HG03066 (cell line): ENCODE measurements around the gene RAB5IF.
"Not testable (repeated sequence)": the region's sequence is repeated elsewhere in the genome, so short reads cannot be mapped to it uniquely, and the experiment has no call there.

Experiments
- ATAC-seq: cut with Tn5 transposase; IDR thresholded peaks from one replicate; pipeline ENCODE4 v1.9.1; 2021; ENCODE audit warnings: low read depth; ENCODE audit not compliant: unreplicated experiment

RAB5IF gene

DNA sequence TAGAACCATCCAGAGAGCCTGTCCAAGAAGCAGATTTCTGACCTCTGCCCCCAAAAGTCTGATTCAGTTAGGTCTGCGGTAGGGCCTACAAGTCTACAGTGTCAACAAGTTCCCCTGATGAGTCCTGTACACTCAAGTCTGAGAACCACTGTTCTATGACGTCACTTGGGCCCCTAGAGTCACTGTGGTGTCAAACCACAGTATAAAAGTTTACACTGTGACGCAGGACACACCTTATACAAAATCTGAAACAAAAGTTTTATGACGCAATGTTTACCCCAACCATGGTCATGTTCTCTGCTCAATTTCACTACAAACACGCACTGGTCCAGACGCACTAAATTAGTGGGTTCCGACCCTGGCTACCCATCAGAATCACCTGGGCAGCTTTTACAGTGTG lies 22.5 kb downstream of the RAB5IF start:
- no peak for ATAC-seq

DNA sequence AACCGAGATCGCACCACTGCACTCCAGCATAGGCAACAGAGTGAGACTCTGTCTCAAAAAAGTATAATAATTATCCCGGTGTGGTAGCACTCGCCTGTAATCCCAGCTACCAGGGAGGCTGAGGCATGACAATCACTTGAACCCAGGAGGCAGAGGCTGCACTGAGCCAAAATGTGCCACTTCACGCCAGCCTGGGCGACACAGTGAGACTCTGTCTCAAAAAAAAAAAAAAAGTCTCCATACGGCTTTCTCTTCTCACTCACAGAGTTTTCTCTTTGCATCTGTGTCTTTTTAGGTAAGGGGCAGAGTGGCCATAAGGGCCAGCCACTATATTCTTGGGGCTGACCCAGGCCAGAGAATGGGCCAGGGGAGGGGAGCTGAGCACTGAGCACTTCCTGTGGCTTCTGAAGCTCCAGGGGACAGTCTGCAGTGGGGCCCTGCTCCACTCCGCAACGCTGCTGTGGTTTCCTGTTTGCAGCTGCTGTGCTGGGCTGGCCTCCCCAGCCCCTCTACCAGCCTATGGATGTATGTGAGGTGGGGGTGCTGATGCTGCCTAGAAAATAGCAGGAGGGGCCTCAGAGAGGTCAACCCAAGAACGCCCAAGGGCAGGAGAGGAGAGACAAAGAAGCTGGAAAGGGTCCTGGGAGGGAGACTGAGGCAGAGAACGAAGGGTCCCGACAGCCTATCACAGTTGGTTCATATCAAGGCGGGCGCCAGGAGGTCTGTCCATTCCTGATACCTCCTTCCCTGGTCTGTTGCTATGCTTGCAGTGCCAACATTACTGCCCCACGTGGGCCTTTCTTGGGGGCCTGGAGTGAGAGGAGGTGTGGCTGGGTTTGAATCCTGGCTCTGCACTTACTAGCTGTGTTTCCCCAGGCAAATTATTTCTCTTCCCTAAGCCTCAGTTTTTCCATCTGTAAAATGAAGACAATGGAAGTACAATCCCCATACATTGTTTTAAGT lies 24.4 kb downstream of the RAB5IF start:
- no peak for ATAC-seq

DNA sequence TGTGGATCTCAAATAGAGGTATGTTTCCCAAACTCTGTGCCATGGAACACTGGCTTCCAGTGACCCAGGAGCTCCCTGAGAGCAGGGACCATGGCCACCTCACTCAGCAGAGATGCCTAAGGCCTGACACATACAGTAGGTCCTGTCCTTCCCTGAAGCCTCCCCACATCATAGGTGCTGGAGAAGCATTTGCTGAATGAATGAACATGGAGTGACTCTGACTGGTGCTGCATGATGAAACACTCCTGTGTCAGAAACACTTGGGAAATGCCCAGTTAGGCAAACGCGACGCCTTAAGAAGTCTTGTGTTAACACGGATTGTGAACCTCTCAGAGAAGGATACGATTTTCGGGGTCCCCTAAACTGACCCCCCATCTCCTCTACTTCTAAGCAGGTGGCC lies 26.1 kb downstream of the RAB5IF start:
- no peak for ATAC-seq

DNA sequence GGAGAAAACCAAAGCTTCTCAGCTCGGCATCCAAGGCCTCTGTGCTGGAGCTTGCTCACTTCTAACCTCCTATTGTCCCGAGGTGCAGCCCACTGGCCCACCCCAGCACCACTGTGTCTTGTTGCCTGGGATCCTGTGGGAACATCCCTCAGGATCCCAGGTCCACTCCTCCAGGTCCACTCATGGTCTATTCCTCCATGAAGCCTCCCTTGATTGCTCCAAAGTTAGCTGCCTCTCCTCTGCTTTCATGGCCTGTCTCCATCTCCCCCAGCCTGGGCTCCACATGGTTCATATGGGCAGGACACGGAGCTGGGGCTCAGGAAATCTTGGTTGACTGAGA lies 26.5 kb downstream of the RAB5IF start:
- no peak for ATAC-seq

DNA sequence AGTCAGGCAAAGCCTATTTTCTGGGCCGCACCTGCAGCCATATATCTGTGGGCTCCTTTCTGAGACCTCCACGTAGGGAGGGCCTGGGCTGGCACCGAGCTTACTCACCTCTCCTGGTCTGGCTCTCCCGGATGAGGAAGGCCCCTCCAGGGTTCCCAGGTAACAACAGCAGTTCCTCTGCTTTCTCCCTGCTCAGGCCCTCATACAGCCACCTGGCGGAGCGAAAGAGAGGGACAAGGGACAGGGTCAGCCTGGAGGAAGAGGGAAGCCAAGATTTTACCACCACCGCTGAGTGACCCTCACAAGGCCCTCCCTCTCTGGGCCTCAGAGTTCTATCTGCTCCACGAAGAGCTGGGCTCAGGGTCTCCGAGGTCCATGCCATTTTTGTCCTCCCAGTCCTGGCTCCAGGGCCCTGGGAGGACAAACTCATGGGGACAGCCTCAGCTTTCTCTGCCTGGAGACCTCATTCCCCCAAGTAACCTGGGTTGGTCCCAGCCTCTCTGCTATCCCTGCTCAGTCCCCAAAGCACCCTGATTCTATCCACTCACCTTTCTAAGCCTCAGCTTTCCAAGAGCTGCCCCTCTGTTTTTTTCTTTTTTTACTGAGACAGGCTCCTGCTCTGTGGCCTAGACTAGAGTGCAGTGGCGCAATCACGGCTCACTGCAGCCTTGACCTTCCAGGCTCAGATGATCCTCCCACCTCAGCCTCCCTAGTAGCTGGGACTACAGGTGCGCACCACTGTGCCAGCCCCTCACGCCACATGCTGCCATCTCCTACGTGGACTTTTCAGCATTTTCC lies 27.1 kb downstream of the RAB5IF start:
- ATAC-seq, result no peak

DNA sequence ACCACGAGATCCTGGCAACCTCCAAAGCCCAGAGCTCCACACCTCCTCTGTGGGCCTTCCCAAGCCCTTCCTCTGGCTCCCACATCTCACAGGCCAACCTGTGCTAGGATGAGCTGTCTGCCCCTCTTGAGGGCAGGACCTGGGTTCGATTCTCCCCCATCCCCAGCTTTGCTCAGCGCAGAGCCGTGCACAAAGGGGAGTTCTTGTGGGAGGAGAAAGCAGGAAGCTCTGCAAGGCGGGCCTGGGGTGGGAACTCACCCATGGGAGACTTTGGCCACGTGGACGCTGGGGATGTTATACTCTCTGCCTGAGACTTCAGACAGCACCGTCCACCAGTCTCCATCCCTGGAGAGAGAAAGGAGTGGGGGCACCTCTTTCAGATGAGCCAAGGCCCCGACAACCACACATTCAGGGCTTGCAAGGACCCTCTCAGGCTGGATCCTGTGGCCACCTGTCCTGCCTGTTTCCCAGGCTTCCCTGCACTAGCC lies 27.8 kb downstream of the RAB5IF start:
- no peak for ATAC-seq

DNA sequence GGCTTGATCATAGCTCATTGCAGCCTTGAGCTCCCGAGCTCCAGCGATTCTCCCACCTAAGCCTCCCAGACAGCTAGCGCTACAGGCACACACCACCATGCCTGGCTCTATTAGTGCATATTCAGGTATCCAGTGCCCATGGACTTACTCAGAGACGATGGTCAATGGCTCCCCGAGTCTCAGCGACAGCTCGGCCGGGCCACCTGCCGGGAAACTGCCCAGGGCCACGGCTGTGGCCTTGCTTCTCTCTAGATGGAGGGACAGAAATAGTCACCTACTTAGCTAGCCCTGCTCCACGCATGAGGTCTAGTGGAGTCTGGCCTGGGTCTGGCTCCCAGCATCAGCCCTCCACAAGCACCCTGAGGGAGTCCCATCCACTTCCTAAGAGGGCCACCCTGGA lies 28.8 kb downstream of the RAB5IF start:
- ATAC-seq, result no peak

DNA sequence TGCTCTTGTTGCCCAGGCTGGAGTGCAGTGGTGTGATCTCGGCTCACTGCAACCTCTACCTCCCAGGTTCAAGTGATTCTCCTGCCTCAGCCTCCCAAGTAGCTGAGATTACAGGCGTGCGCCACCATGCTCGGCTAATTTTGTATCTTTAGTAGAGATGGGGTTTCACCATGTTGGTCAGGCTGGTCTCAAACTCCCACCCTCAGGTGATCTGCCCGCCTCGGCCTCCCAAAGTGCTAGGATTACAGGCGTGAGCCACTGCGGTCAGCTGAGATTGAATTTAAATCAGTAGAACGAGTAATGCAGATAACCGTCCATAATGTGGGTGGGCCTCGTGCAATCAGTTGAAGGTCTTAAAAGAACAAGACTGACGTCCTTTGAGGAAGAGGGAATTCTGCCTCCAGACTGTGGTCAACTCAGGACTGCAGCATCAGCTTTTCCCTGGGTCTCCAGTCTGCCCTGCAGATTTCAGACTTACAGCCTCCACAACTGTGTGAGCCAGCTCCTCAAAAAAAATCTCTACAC lies 33.4 kb downstream of the RAB5IF start:
- ATAC-seq, result not testable (repeated sequence)

DNA sequence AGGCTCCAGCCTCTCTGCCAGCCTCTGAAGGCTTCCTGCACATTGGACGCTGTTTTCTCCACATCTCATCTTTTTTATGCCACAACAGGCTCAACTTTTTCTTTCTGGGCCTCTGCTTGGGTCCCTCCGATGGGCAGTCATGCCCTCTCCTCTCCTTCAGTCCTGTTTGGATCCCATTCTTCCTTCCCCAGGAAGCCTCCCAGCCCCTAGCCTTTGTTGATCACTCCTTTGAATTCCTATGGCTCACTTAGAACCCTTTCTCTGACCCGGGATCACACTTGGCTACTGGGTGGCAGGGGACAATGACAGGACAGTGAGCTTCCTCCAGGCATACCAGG lies 35.9 kb downstream of the RAB5IF start:
- ATAC-seq, result no peak

DNA sequence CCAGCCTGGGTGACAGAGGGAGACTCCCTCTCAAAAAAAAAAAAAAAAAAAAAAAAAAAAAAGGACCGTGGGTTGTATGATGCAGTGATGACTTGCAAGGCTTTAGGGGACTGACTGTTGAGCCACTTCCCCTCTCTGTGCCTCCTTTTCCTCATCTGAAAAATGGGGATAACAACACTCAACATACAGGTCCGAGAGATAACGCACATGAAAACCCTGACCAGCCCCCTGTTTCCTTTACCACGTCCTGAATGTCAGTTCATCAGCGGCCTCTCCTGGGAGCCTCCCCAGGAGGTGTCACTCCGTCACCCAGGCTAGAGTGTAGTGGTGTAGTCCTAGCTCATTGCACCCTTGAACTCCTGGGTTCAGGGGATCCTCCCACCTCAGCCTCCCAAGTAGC lies 36.6 kb downstream of the RAB5IF start:
- ATAC-seq, result no peak

DNA sequence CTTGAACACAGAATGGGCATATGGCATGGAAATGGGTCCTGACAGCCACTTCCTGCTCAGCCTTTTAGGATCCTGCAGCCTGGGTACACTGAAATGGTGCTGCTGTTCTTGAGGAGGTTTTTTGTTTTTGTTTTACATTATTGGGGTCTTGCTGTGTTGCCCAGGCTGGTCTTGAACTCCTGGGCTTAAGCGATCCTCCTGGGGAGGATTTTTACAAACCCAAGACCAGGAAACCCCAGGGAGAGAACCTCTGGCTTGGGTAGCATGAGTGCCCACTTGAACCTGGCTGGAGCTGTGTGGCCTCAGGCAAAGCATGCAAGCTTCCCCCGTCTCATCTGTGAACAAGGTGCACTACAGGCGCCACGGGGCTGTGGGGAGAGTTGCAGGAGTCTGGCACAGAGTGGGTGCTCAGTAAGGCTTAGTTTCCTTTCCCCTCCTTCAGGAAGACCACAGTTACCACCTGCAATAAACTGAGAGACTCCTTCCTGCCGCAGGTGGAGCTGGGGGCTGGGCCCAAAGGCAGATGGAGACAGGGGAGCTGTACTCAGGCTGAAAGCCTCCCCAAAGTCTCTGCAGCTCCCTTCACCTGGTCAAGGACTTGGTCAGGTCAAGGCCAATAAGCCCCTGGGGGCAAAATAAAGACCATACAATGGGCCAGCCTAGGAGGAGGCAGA lies 38.6 kb downstream of the RAB5IF start:
- ATAC-seq, result no peak

DNA sequence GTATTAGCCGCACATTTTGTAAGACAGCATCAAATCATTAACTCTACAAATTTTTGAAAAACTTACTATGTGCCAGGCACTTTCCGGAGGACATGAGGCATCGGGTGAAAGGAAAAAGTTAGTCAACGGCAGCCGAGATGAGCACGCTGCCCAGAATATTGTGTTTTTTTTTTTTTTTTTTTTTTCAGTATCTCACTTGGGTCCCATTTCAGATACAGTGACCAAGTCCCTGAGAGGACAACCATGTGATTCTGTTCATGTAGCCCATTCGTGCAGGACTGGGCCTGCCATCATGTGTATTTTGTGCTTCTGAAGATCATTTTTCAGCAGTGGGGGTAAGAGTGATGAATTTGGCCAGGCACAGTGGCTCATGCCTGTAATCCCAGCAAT lies 39.1 kb downstream of the RAB5IF start:
- ATAC-seq, result no peak

DNA sequence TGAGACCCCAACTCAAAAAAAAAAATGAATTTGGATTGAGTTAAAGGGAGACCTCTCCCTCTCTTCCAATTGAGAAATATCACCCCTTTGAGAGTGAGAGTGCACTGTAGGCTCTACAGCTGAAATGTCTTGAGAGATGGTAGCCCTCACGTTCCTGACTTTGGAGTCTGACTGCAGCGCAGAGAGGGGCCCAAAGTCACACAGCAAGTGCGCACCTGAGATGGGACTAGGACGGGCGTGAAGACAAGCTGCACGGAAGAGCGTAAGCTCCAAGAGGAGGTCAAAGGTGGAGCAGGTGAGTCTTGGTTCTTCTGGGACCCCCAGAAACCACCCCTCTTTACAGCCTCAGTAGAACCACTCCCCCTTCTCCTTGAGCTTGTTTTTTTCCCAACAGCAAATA lies 39.8 kb downstream of the RAB5IF start:
- no peak for ATAC-seq

DNA sequence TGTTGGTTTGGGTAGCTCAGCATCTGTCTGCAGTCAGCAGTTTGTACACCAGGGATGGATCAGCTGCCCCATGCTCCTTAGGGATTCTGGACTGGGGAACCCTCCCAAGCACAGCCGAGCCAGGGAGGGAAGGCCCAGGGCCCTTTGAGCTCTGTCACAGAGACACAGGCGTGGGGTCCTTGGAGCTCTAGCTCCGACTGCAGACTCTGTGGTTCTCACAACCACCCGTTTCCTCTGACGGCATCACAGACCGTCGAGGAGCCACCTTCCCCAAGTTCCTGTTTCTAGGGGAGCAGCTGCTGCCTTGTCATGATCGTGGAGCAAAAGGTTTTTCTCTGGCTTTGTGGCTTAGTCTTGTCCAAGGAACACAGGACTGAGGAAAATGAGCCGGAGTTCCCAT lies 40.4 kb downstream of the RAB5IF start, which contains the start of gene SLA2:
Gene SLA2 (minus strand): TSS at position 199 of the 400 bp plus-strand sequence. CDS start 4,861 bp downstream, outside the sequence.
- ATAC-seq, result no peak

DNA sequence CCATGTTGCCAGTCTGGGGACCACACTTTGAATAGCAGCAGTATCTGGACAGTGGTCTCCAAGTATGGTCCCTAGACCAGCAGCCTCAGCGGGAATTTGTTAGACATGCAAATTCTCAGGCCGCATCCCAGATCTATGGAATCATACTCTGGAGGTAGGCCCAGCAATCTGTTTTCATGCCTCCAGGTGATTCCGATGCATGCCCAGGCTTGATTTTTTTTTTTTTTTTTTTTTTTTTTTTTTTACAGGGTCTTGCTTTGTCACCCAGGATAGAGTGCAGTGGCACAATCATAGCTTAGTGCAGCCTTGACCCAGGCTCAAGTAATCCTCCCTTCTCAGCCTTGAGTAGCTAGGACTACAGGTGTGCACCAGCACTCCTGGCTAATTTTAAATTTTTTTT lies 41.1 kb downstream of the RAB5IF start:
- ATAC-seq, result no peak

DNA sequence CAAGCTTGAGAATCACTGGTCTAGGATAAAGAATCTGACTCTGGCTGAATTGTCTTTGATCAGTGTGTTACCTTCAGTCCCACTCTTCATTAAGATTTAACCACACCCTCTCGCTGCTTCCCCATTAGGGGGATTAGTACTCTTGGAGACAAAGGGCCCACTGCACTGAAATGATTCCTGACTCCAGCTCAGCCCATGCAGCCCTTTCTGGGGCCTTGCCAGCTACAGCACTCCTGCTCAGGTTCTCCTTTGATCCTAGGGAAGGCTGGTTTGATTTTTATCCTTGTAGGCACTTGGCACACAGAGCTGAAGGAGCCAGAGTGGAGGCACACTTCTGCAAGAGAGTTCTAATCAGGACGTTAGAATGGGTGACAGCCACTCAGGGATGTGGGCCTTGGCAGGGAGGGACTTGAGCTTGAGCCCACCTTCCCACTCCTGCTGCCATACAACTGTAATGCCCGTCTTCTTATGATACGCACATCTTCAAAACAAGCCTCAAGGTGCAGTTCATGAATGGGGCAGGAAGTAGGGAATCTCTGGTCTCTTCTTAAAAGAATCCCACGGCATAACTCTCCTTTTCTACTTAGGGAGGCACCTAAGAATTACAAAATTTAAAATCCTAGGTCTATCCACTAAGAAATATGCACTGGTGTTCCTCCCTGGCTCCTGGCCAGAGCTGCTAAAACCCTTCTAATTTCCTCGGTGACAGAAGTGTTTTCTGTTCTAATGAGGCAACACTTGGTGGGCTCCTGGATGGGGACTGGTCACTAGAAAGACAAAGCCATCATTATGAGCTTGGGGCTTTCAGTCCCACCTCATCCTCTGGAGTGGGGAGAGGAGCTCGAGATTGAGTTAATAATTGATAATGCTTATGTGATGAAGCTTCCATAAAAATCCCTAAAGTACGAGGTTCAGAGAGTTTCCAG lies 41.9 kb downstream of the RAB5IF start:
- no peak for ATAC-seq

DNA sequence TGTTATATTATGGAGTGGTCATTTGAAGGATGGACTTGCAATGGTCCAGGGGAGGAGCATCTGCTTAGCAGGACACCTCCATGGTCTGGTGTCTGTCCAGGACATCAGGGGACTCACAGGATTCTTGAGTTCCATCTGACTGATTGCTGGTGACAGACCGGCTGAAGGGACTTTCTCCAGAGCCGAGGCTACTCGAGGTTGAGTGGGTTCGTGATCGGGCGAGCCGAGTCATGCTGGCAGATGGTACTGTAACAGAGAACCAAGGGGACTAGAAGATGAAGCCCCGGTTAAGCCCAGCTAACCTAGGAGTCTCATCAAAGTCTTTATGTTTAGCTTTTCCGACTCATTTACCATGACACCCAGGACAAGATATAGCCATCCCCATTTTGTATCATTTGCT lies 47.9 kb downstream of the RAB5IF start:
- no peak for ATAC-seq

DNA sequence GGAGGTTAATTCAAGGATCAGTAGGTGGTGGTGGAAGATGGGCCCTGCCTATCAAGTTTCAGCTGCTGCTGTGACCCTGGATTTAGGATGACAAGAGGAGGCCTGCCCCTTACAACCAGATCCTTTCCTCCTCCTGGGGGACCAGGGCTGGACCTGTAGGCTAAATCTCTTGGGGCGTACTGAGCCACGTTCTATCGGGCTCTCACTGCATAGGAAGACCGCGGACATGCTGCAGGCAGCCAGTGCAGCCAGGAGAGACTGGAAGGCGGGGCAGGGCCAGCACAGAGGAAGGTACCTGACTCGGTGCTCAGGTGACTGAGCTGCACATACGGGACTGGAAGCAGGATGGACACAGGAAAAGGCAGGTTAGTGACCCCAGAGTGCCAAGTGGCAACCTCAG lies 48.9 kb downstream of the RAB5IF start:
- ATAC-seq, result no peak

DNA sequence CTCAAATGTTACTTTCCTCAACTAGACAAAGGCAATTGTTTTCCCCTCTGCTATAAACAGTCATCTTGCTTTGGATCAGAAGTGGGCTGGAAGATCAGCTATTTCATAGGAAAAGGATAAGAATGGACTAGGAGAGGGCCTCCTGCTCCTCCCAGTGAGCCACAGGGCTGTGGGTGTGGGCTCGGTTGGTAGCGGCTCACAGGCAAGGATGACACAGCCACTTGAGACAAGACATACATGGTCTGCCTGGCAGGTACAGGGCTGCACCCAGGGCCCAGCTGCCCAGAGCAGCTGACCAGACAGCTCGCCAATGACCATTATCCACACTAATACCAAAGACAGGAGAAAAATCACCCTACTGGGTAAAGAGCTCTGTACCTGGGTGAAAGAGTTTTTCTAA lies 49.4 kb downstream of the RAB5IF start:
- no peak for ATAC-seq

DNA sequence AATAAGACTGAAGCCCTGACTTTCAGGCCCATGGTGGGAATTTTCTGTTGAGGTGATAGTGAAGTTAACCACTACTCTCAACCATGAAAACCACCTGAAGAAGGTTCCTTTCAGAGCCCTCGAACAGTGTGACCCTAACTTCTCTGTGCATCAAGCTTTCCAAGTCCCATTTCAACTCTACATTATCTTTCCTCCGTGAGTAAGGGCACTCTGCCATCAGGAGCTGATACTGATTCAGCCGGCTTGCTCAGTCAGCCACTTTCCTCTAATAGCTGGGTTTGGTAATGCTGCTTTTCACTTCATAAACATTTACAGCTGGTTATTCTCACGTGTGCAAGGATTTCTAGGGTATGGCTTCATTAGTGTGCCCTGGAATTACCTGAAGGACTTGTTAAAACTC lies 51.2 kb downstream of the RAB5IF start:
- ATAC-seq, result no peak
